Aorta (tissue), 5 donors: ENCODE data around the gene SSC5D. TPM values are rescaled to one million over a fixed set of nuclear protein-coding genes. Genes with fewer than 3 reads are reported as not detected.
A peak's percentile ranks its signal among the peaks of the same experiment; 100 is the strongest.

Experiments
- ATAC-seq: fragments of 200-7000 bp; cut with Tn5 transposase; one replicate; pipeline ENCODE4 v1.9.1; 2022; ENCODE audit warnings: moderate library complexity; ENCODE audit not compliant: low FRiP score
- DNase-seq, 2 donors: peaks; one replicate each; pipeline ENCODE4 v3.0.0-alpha.2; 2020
- H3K27ac ChIP-seq, 2 donors: one replicate each; pipeline ENCODE4 v1.5.1; 2013; ENCODE audit warnings: low read length in 2 of 2, mild to moderate bottlenecking in 2 of 2, moderate library complexity in 2 of 2, control low read depth in 1 of 2, inconsistent platforms in 1 of 2, low read depth in 1 of 2
- H3K27me3 ChIP-seq, 2 donors: one replicate each; pipeline ENCODE4 v1.6.1; 2013; ENCODE audit warnings: control low read depth in 1 of 2, low read length in 1 of 2, mild to moderate bottlenecking in 1 of 2, moderate library complexity in 1 of 2; ENCODE audit not compliant: insufficient read depth in 2 of 2, control insufficient read depth in 1 of 2
- H3K36me3 ChIP-seq, 2 donors: one replicate each; pipeline ENCODE4 v1.6.1; 2013; ENCODE audit warnings: control low read depth in 1 of 2, low read length in 1 of 2, mild to moderate bottlenecking in 1 of 2; ENCODE audit not compliant: insufficient read depth in 2 of 2, control insufficient read depth in 1 of 2
- H3K4me1 ChIP-seq, 2 donors: one replicate each; pipeline ENCODE4 v1.6.1; 2013; ENCODE audit warnings: low read length in 2 of 2, control low read depth in 1 of 2, mild to moderate bottlenecking in 1 of 2, moderate library complexity in 1 of 2; ENCODE audit not compliant: insufficient read depth in 2 of 2, control insufficient read depth in 1 of 2
- H3K4me3 ChIP-seq, 2 donors: one replicate each; pipeline ENCODE4 v1.5.1; 2013; ENCODE audit warnings: low read length in 2 of 2, control low read depth in 1 of 2, mild to moderate bottlenecking in 1 of 2
- H3K9me3 ChIP-seq: one replicate; pipeline ENCODE4 v1.6.1; 2013; ENCODE audit warnings: mild to moderate bottlenecking, low read length; ENCODE audit not compliant: control insufficient read depth
- WGBS, 2 donors: extraction: QIAGEN DNeasy Blood & Tissue Kit; methylation state at CpG; one replicate each; pipeline ENCODE4 v1.1.7; 2013; 5-methylcytosine and 5-hydroxymethylcytosine counted together
- intact Hi-C, 2 donors: fragments of 100-400 bp; cut with DNase I; formaldehyde crosslinking; loops; one replicate each; pipeline versions ENCODE4 v1.14.2 to v1.15.0; 2022
- long read RNA-seq, 2 donors: library from polyadenylated mRNA; unstranded; transcript quantifications; one replicate each; pipeline ENCODE4 v2.0.0, GENCODE V29; 2020 to 2021
- polyA plus RNA-seq, 2 donors: library from polyadenylated mRNA; stranded (reverse); fragments of 200-250 nt; gene quantifications; one replicate each; pipeline ENCODE4 v1.2.3, GENCODE V29; 2013
- total RNA-seq, 2 donors: library from RNA; stranded (reverse); fragmentation: NEBNext Ultra II Directional; extraction: Animal tissue kit (Norgen Biotek cat#: 25700); gene quantifications; one replicate each; pipeline ENCODE4 v1.2.1, GENCODE V29; 2021
- donor health status: healthy with polysubstance abuse.
- donor health status: Bipolar disorder and iron deficiency.
- donor health status: DM: no; HTN: no; CAD: no.
- donor health status: DM: no; HTN: no; CAD: no.
- donor health status: DM: yes; HTN: yes; CAD: no.

The SSC5D gene
- total RNA-seq (10 to 100 TPM in 1 of 2 donors, 1 to 10 TPM in 1; 8.6 to 64.1 TPM), polyA plus RNA-seq (1 to 10 TPM; 1.6 to 3.7 TPM)
- long read RNA-seq, donor 1, partial matches to known transcripts = 4 of 6 reads
- long read RNA-seq, donor 1, other reads (novel, unspliced or antisense) = 2 of 6 reads
- long read RNA-seq, donor 2, partial matches to known transcripts = 3 of 14 reads
- long read RNA-seq, donor 2, other reads (novel, unspliced or antisense) = 11 of 14 reads

DNA sequence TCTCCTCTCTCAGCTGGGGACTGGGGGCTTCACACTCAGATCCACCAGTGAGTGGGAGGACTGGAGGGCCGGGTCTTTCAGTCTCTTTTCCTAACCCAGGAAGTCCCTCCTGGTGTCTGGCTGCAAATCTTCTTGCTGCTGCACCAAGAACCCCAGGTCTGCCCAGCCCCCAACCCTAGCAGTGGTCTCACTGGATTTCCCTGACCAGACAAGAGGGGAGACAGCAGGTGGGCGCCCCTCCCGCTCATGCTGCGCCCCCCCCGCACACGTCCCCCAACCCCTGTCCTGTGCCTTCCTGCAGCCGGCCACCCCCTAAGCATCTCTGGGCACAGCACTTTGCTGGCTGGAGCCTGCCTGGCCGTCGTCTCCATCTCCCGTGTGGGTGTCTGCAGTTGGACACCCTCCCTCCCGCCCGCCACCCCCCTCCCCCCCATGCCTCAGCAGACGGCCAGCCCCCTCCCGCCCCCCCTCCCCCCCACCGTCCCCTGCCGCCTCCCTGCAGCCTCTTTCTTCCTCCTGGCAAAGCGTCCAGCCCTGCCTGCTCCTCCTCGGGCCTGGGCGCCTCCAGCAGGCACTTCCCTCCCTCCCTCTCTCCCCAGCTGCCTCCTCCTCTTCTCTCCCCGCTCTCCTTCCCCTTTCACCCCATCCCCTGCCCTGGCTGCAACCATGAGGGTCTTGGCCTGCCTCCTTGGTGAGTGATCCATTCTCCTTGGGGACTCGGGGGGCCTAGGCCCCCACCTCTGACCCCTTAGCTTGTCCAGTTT is at the start of gene SSC5D:
SSC5D (plus strand) TSS at position 513 of the 764 bp plus-strand sequence; CDS start at position 667, 154 bp downstream.
- no peak for ATAC-seq
- peak within 1 kb of the TSS in 1 of 2 donors; percentile 83 for H3K27ac ChIP-seq
- peak in 1 of 2 donors; percentile 71 for DNase-seq

DNA sequence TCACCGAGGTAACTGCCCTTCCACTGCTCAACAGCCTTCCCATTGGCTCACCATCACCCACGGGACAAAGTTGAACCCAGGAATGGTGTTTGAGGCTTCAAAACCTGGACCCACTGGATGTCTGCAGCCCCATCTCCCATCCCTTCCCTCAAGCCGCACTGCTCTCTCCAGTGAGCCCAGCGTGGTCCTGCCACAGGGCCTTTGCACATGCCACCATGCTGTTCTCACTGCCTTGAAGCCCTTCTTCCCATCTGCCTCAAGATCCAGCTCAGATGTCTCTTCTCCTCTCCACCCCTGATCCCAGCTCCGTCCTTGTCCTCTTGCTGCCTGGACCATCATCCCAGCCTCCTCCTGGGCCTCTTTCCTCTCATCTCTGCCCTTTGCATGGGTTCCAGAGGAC is 49.2 kb upstream of the SSC5D start:
- Histone ChIP-seq H3K4me1 (no peaks in the 10 kb centered on the region), H3K9me3 (no peaks in the 10 kb centered on the region), H3K36me3 (no peaks in the 10 kb centered on the region), H3K27ac (no peak overlapping the region), H3K27me3 (no peaks in the 10 kb centered on the region), H3K4me3 (no peak overlapping the region)
- intact Hi-C loops = no loop called here
- ATAC-seq (no peak), DNase-seq (no peak)
- 80 to 84% methylated on average over 5 of the region's 5 CpGs for WGBS, 2 donors

More for the DNA sequence above, at the start of gene SSC5D:
- Histone ChIP-seq H3K27me3 (no peaks in the 10 kb centered on the region), H3K4me3 (no peak within 1 kb of the TSS), H3K36me3 (no peaks in the 10 kb centered on the region), H3K9me3 (no peaks in the 10 kb centered on the region), H3K4me1 (no peaks in the 10 kb centered on the region)
- intact Hi-C loops = no loop called here
- WGBS, 2 donors = 4% methylated on average over 12 to 21 of the region's 21 CpGs

DNA sequence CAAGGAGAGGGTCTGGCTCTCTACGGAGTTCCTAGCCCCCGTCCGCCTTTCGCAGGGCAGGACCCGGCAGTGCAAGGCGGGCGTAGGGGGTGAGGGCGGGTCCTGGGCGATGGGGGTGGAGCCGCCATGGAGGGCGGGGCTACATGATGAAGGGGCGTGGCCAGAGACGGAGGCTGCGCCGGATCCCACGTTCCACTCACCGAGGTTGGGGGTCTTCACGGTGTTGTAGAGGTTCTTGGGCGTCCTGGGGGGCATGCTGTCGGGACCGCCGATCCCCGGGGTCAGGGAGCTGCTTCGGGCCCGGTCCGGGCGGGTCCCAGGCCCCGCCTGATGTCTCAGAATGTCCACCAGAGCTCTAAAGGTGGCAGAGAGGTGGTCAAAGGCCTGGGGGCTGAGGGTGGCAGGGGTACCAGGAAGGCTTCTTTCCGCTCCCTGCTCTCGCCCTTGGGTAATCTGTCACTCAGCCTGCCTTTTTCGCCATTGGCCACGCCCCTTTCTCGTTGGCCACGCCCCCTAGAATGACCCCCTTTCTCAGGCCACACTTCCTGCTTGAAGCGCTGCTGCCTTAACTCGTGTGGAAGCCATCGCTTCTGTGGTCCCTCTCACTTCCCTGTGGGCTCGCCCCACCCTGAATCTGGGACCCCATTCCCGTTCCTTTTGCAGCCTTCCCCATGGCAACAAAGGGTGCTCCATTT is 47.7 kb upstream of the SSC5D start:
- WGBS, 2 donors = 6 to 7% methylated on average over 39 of the region's 39 CpGs
- Histone ChIP-seq H3K36me3 (no peaks in the 10 kb centered on the region), H3K9me3 (no peaks in the 10 kb centered on the region), H3K27me3 (no peaks in the 10 kb centered on the region), H3K27ac (no peak overlapping the region), H3K4me1 (no peaks in the 10 kb centered on the region), H3K4me3 (no peak overlapping the region)
- DNase-seq (no peak), ATAC-seq (no peak)
- intact Hi-C loops = no loop called here

DNA sequence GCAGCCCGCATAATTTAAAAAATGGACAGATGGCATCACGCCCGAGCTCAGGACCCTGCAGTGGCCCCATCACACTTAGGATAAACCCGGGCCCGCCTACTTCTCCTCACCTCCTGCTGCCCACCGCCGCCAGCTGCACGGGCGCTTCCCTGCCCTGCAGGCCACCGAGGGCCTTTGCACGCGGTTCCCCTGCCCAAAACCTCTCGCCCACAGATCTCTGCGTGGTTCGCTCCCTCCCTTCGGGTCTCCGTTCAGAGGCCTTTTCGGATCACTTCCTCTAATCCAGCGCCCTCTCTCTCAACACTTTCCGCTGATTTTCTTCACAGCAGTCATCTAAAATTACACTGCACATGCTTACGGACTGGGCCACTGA is 46.9 kb upstream of the SSC5D start:
- Histone ChIP-seq H3K4me3 (no peak overlapping the region), H3K9me3 (no peaks in the 10 kb centered on the region), H3K36me3 (no peaks in the 10 kb centered on the region), H3K27ac (no peak overlapping the region), H3K4me1 (no peaks in the 10 kb centered on the region), H3K27me3 (no peaks in the 10 kb centered on the region)
- ATAC-seq (no peak), DNase-seq (no peak)
- intact Hi-C loops = no loop called here
- WGBS, 2 donors = 1 to 4% methylated on average over 21 of the region's 21 CpGs

DNA sequence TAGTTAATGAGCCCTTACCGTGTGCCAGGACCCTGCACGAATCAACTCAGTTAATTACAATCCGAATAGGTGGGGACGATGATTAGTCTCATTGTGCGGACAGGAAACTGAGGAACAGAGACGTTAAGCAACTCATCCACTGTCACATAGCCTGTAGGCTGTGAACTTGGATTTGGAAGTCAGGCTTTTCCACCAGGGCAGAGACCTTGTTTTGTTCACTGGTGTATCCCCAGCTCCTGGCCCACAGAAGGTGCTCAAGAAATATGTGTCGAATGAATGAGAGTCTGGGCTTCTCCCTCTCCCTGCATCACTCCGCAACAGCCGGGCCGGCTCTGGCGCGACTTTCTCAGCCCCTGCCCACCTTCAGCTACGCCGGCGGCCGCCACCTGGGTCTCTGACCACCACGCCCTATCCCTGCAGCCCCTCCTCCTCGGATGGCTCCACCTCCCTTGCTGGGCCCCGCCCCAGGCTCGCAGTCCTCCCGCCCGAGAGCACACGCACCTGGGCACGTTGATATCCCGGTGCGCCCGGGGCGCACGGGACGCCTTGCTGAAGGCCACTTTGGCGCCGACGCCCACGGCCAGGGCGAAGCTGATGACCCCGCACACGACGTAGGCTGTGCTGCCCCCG is 46.4 kb upstream of the SSC5D start:
- Histone ChIP-seq H3K9me3 (no peaks in the 10 kb centered on the region), H3K27me3 (no peaks in the 10 kb centered on the region), H3K27ac (no peak overlapping the region), H3K36me3 (no peaks in the 10 kb centered on the region), H3K4me3 (no peak overlapping the region), H3K4me1 (no peaks in the 10 kb centered on the region)
- 2 to 3% methylated on average over 33 to 39 of the region's 39 CpGs for WGBS, 2 donors
- DNase-seq (no peak), ATAC-seq (no peak)
- intact Hi-C loops = no loop called here

DNA sequence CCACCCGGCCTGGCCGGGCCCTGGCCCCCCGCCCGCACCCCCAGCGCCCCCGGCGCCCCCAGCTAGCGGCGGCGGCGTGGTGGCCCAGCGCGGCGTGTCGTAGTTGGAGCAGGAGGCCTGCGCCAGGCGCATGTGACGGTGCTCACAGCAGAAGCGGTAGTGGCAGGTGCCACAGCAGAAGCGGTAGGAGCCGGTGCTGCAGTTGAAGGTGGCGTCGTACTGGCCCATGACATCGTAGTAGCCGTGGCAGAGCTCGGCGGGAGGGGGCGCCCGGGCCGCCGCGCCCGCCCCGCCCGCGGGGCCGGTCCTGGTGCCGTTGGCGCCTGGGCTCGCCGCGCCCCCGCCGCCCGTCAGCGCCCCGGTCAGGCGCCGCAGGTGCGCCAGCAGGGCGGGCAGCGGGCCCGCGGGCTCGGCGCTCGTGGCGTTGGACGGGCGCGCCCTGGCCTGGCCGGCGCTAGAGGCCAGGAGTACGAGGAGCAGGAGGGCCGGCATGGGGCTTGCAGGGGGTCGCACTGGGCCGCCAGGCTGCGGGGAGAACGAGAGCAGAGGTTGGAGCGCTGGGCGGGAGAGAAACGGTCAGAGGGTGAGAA is 45.8 kb upstream of the SSC5D start:
- Histone ChIP-seq H3K27me3 (no peaks in the 10 kb centered on the region), H3K4me1 (no peaks in the 10 kb centered on the region), H3K9me3 (no peaks in the 10 kb centered on the region), H3K27ac (no peak overlapping the region), H3K36me3 (no peaks in the 10 kb centered on the region), H3K4me3 (no peak overlapping the region)
- ATAC-seq (no peak), DNase-seq (no peak)
- WGBS, 2 donors = 1% methylated on average over 45 to 72 of the region's 72 CpGs
- intact Hi-C loops = no loop called here

DNA sequence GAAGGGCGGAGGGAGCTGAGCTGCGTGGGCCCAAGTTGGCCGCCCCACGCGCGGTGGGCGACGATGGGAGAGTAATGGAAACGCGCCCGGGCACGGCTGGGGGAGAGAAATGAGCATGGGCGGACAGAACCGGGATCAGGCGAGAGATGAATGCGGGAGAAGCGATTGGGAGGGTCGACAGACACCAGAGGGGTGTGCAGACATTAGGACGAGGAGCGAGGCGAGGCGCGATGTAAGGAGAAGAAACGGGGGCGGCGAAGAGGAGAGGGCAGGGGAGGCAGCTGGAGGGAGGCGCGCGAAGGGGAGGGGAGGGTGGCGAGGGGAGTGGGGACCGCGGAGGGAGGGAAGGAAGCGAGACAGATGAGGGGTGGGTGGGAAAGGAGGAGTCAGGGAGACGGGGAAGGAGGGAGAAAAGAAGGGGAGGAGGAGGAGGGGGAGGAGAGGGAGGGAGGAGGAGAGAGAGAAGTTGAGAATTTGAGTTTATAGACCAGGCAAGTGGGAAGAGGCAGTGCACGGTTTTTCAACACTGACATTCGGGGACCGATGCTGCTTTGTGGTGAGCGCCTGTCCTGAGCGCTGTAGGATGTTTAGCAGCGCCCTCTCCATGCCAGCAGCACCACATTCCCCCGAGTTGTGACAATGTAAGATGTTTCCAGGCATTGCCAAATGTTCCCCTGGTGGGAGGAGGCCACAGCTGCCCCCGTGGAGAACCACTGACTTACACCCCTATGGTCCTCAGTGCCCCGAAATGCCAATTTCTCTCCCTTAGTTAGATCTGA is 45.0 kb upstream of the SSC5D start, which contains the start of gene SHISA7:
SHISA7 (minus strand) TSS at position 256 of the 779 bp plus-strand sequence. CDS start 437 bp downstream, outside the sequence.
- Histone ChIP-seq H3K9me3 (no peaks in the 10 kb centered on the region), H3K27me3 (no peaks in the 10 kb centered on the region), H3K4me1 (no peaks in the 10 kb centered on the region), H3K4me3 (no peak within 1 kb of the TSS), H3K27ac (no peak within 1 kb of the TSS), H3K36me3 (no peaks in the 10 kb centered on the region)
- ATAC-seq = no peak
- 1 to 2% methylated on average over 41 to 43 of the region's 43 CpGs for WGBS, 2 donors
- no peak for DNase-seq
- intact Hi-C loops = no loop called here
